Right atrium auricular region (tissue), 2 donors: ENCODE data around the gene POGK. TPM values are rescaled to one million over a fixed set of nuclear protein-coding genes. Genes with fewer than 3 reads are reported as not detected.

ENCODE experiments used
- DNase-seq: peaks from one replicate; pipeline ENCODE4 v3.0.0-alpha.2; 2019; ENCODE audit warnings: low spot score
- H3K27ac ChIP-seq, 2 donors: fragments of 200-600 bp; sonication (generic); 1 replicate in 1 of 2; 2 replicates in 1 of 2; pipeline ENCODE4 v1.5.1; 2016 to 2019
- H3K27me3 ChIP-seq, 2 donors: fragments of 200-600 bp; sonication (generic); one replicate each; pipeline versions ENCODE4 v1.5.1 to v1.6.0; 2017 to 2019
- H3K36me3 ChIP-seq: fragments of 200-600 bp; sonication (generic); one replicate; pipeline ENCODE4 v1.5.1; 2016
- H3K4me1 ChIP-seq, 2 donors: fragments of 200-600 bp; sonication (generic); one replicate each; pipeline versions ENCODE4 v1.5.1 to v1.6.0; 2017 to 2019
- H3K4me3 ChIP-seq, 2 donors: fragments of 200-600 bp; sonication (generic); 1 replicate in 1 of 2; 2 replicates in 1 of 2; pipeline ENCODE4 v1.5.1; 2017 to 2019; ENCODE audit warnings: mild to moderate bottlenecking in 1 of 2, moderate library complexity in 1 of 2
- H3K9me3 ChIP-seq, 2 donors: fragments of 200-600 bp; sonication (generic); one replicate each; pipeline ENCODE4 v1.5.1; 2019
- CTCF ChIP-seq, 2 donors: fragments of 200-600 bp; sonication (generic); IDR thresholded peaks; one replicate each; pipeline ENCODE4 v1.5.1; 2019; ENCODE audit warnings: antibody characterized with exemption in 2 of 2
- total RNA-seq, 2 donors: library from RNA; depleted of rRNA; stranded (reverse); fragments of >200 nt; gene quantifications; one replicate each; pipeline ENCODE4 v1.1.0, GENCODE V29; 2016

Gene POGK
- total RNA-seq, 2 donors from 2014 or later, result 15.8 to 20.2 TPM

DNA sequence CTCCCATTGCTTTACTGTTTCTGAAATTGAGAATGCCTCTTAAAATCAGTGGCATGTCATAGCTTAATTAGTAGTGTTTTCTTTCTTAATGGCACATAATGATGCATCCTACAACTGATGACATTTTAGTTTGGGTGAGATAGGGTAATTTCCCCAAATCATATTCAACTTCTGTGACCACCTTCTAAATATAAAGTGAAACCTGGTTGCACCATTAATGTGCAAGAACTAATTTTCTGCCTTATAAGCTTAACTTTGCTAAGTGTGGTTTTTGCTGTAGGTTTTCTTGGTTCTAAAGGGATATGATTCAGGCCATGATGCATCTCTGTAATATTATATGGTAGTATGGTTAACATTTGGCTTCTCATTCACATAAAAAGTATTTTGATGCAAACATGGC, 8.9 kb downstream of the POGK start:
- no peaks in the 10 kb centered on the region for H3K9me3 ChIP-seq
- no peak for TF ChIP-seq CTCF (IDR thresholded peaks at IDR 0.05)
- H3K27ac ChIP-seq, result no peak overlapping the region
- no peak overlapping the region for H3K4me3 ChIP-seq
- peaks cover 0 to 50% of the 10 kb centered on the region in 2 donors for H3K4me1 ChIP-seq
- peaks cover 82% of the 10 kb centered on the region for H3K36me3 ChIP-seq
- H3K27me3 ChIP-seq, result no peaks in the 10 kb centered on the region
- DNase-seq, result no peak

- H3K4me3 ChIP-seq, result no peak overlapping the region
- H3K9me3 ChIP-seq, result no peaks in the 10 kb centered on the region
- no peak for DNase-seq
- H3K27ac ChIP-seq, result no peak overlapping the region
- peaks cover 83% of the 10 kb centered on the region for H3K36me3 ChIP-seq
- H3K4me1 ChIP-seq, result peaks cover 0 to 40% of the 10 kb centered on the region in 2 donors
- H3K27me3 ChIP-seq, result no peaks in the 10 kb centered on the region
- TF ChIP-seq CTCF (IDR thresholded peaks at IDR 0.05), result no peak
These were observed 9.9 kb downstream of the POGK start for GRCh38 chr1:166849135-166849534.

- no peak for TF ChIP-seq CTCF (IDR thresholded peaks at IDR 0.05)
These were observed 13.6 kb downstream of the POGK start for GRCh38 chr1:166852918-166853317.

DNA sequence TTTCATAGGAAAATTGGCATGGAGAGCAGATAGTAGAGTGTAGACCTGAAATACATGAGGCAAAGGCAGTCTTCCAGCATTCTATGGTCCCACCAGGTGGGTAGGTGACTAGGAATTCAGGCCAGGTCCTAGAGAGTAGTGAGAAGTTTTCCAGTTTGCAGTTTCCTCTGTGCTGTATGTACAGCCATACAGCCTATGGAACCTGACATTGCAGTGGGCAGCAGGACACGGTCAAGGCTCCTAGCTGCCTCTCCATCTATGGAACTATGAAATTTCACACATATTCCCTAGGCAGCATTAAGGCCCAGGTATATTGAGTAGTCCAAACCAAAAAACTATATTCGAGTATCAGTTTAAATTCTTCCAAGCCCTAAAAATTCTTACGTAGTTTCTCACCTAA, 16.3 kb downstream of the POGK start:
- Histone ChIP-seq H3K4me1 (peaks cover 0 to 19% of the 10 kb centered on the region in 2 donors), H3K9me3 (no peaks in the 10 kb centered on the region), H3K36me3 (peaks cover 57% of the 10 kb centered on the region), H3K4me3 (no peak overlapping the region), H3K27me3 (no peaks in the 10 kb centered on the region), H3K27ac (no peak overlapping the region)
- no peak for TF ChIP-seq CTCF (IDR thresholded peaks at IDR 0.05)
- no peak for DNase-seq

More at GRCh38 chr1:166852918-166853317, 13.6 kb downstream of the POGK start:
- Histone ChIP-seq H3K27ac (no peak overlapping the region), H3K36me3 (peaks cover 82% of the 10 kb centered on the region), H3K4me1 (peaks cover 0 to 9% of the 10 kb centered on the region in 2 donors), H3K9me3 (no peaks in the 10 kb centered on the region), H3K4me3 (no peak overlapping the region), H3K27me3 (no peaks in the 10 kb centered on the region)
- DNase-seq, result no peak

DNA sequence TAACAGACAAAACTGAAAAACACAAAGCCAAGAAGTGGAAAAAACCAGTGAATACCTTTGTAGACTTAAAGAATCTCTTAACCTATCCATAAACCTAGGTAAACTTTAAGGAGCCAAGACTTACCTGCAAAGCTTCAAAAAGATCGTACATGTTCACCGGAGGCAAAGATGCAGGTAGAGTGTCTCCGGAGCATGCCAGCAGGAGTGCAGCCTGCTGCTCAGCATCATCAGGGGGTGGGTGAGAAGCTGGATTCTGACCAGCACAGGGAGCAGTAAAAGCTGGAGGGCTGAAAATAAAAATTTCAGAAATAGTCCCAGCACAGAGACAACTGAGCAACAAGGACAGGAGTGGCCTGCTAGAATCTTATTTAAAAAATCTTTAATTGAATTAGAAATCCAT, 18.7 kb downstream of the POGK start:
- Histone ChIP-seq H3K4me3 (no peak overlapping the region), H3K27ac (no peak overlapping the region), H3K36me3 (peaks cover 56% of the 10 kb centered on the region), H3K27me3 (no peaks in the 10 kb centered on the region), H3K4me1 (peaks cover 0 to 15% of the 10 kb centered on the region in 2 donors), H3K9me3 (no peaks in the 10 kb centered on the region)
- TF ChIP-seq CTCF (IDR thresholded peaks at IDR 0.05), result no peak
- no peak for DNase-seq

DNA sequence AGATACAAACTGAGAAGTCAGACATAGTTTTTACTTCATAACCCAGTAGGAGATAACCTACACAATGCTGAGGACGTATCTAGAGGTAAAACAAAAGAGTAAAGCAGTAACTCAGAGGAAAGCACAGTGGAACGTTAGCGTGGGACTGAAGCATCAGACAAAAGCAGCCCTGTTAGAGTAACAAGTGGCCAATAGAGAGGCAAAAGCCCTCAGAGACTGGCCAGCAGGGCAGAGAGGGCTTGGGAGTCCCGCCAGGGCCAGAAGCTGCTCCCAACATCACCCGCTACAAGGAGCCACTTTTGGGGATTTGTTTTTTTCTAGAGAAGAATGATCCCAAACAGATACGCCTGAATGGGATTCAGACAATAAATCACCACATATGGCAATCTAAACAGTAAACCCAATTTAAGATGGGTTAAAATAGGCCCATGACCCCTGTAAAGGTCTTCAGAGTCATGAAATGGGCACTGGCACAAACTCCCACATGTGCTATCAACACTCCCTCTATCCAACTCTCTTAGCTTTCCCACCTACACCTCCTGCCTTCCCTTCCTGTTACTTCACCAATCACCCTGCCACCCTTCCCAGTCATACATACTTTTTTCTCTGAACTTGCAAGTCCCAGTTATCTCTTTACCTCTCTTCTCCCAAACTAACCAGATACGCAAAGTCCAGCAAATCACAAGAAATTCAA, 19.6 kb downstream of the POGK start:
- no peaks in the 10 kb centered on the region for H3K27me3 ChIP-seq
- peaks cover 55% of the 10 kb centered on the region for H3K36me3 ChIP-seq
- H3K4me3 ChIP-seq, result no peak overlapping the region
- DNase-seq, result no peak
- TF ChIP-seq CTCF (IDR thresholded peaks at IDR 0.05), result no peak
- H3K27ac ChIP-seq, result no peak overlapping the region
- H3K9me3 ChIP-seq, result no peaks in the 10 kb centered on the region
- peaks cover 0 to 15% of the 10 kb centered on the region in 2 donors for H3K4me1 ChIP-seq
